ENCODE data around the gene PRSS22. TPM values are rescaled to one million over a fixed set of nuclear protein-coding genes. Genes with fewer than 3 reads are reported as not detected.

Gene PRSS22
- total RNA-seq, 2 experiments from 2014 or later, result not detected

DNA sequence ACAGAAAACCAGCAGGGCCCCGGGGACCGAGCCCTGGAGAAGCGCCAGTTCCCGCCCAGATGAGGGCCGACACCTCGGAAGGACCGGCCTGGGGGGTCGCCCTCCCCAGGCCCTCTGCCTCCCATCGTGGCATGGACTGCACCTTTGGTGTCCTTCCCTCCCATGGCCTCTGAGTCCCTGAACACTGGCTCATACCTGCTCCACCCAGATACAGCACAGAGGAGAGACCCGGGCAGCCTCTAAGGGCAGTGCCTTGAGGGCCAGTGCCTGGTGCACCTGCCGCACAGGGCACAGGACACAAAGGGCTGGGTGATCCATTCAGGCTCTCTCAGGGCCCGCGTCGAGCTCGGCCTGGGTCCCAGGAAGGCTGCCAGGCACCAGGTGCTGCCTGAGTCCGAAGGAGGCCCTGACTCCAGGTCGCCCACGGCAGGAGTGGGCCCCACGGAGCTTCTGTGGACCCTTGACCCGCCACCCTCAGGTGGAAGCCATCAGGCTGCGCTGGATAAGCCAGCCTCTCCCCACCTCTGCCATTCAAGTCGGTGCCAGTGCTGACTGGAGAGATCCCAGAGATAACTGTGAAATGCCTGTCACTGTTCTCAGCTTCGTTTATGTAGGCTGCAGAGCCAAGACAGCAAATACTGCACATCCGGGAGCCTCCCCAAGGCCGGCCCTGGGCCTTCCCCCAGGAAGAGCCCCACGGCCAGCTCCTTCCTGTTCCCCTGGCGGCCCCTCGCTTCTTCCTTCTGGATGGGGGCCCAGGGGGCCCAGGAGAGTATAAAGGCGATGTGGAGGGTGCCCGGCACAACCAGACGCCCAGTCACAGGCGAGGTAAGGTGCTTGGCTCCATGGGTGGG is 28.2 kb downstream of the PRSS22 start, which contains the start of gene ZG16B:
TSS of gene ZG16B (plus strand) at position 803 of the 854 bp plus-strand sequence. CDS start 139 bp downstream, outside the sequence.
- H3K4me3 Mint-ChIP-seq, result no peak within 1 kb of the TSS
- no peaks in the 10 kb centered on the region for H3K36me3 Mint-ChIP-seq (ENCODE audit: low read depth)
- ChIA-PET CTCF (interaction anchor here (1.0 kb wide), 1 partner anchor 10 kb away, joined by 4 read pairs; no protein-coding TSS in a partner anchor), POLR2A (interaction anchor here (0.9 to 1.6 kb wide), 3 partner anchors 19 to 65 kb away, joined by 3 to 4 read pairs (median 3); partner anchors contain the start of gene PRSS41)
- no peaks in the 10 kb centered on the region for H3K4me1 Mint-ChIP-seq (ENCODE audit: low read depth)
- peaks cover 4% of the 10 kb centered on the region for H3K27me3 Mint-ChIP-seq
- DNase-seq (no peak), ATAC-seq (no peak)
- intact Hi-C loops (cut with micrococcal nuclease), result no loop called here
- H3K27ac Mint-ChIP-seq, result no peak within 1 kb of the TSS
- TF ChIP-seq, protein P1, sequence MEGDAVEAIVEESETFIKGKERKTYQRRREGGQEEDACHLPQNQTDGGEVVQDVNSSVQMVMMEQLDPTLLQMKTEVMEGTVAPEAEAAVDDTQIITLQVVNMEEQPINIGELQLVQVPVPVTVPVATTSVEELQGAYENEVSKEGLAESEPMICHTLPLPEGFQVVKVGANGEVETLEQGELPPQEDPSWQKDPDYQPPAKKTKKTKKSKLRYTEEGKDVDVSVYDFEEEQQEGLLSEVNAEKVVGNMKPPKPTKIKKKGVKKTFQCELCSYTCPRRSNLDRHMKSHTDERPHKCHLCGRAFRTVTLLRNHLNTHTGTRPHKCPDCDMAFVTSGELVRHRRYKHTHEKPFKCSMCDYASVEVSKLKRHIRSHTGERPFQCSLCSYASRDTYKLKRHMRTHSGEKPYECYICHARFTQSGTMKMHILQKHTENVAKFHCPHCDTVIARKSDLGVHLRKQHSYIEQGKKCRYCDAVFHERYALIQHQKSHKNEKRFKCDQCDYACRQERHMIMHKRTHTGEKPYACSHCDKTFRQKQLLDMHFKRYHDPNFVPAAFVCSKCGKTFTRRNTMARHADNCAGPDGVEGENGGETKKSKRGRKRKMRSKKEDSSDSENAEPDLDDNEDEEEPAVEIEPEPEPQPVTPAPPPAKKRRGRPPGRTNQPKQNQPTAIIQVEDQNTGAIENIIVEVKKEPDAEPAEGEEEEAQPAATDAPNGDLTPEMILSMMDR (IDR thresholded peaks at IDR 0.05), result no peak
- H3K9me3 Mint-ChIP-seq, result no peaks in the 10 kb centered on the region

DNA sequence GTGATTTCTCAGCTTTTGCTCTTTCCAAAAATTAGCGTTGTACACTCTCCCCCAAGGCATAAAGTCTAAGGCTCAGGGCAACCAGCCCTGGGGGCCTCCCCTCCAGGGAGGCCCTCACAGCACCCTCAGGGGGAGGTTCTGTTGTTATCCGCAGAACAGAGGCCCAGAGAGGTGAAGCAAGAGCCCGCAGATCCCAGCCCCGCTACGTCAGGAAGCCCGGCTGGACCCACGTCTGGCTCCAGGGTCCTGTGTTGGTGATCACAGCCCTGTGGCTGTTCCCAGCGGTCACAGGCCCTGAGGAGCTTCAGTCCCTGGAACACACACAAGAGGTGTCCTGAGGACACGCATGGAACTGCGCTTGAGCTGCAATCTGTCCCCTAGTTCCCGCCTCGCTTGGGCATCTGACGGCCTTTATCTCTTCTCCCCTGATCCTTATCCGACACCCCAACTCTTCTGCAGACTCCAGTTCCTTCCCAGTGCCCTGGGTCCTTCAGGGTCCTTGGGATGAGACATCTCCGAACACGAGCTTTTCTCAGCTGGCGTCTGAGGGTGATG is 29.0 kb downstream of the PRSS22 start:
- ChIA-PET POLR2A (interaction anchor here (1.1 to 1.6 kb wide), 2 partner anchors 31 to 64 kb away, joined by 3 to 4 read pairs; partner anchors contain the start of gene PRSS41), CTCF (interaction anchor here (1.1 kb wide), 1 partner anchor 10 kb away, joined by 4 read pairs; no protein-coding TSS in a partner anchor)
- no peak for DNase-seq
- Mint-ChIP-seq H3K36me3 (ENCODE audit: low read depth) (no peaks in the 10 kb centered on the region), H3K9me3 (no peaks in the 10 kb centered on the region), H3K27me3 (peaks cover 4% of the 10 kb centered on the region), H3K4me1 (ENCODE audit: low read depth) (no peaks in the 10 kb centered on the region), H3K4me3 (no peak overlapping the region), H3K27ac (no peak overlapping the region)
- intact Hi-C loops (cut with micrococcal nuclease), result no loop called here
- TF ChIP-seq, protein P1 (IDR thresholded peaks at IDR 0.05), result no peak
- no peak for ATAC-seq

DNA sequence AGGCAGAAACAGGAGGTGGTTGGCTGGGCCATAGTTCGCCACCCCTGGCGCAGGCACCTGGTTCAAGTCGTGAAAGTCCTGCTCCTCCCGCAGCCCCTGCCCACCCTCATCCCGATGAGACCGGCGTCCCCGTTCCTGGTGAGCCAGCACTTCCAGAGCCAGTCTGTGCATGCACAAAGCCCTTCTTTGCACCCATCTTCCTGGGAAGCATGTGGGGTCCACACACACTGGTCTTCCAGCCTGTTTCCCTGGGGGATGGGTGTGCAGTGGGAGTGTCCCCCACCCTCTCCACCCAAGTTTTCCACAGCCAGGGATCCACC is 29.5 kb downstream of the PRSS22 start:
- DNase-seq (no peak), ATAC-seq (no peak)
- TF ChIP-seq, protein P1 (IDR thresholded peaks at IDR 0.05), result no peak
- no peak overlapping the region for H3K4me3 Mint-ChIP-seq
- ChIA-PET CTCF (interaction anchor here (1.1 kb wide), 1 partner anchor 10 kb away, joined by 4 read pairs; no protein-coding TSS in a partner anchor), POLR2A (interaction anchor here (1.6 kb wide), 1 partner anchor 30 kb away, joined by 4 read pairs; the partner anchor contains the start of gene PRSS41)
- no peak overlapping the region for H3K27ac Mint-ChIP-seq
- no peaks in the 10 kb centered on the region for H3K36me3 Mint-ChIP-seq (ENCODE audit: low read depth)
- intact Hi-C loops (cut with micrococcal nuclease), result no loop called here
- H3K27me3 Mint-ChIP-seq, result peaks cover 4% of the 10 kb centered on the region
- H3K9me3 Mint-ChIP-seq, result no peaks in the 10 kb centered on the region
- no peaks in the 10 kb centered on the region for H3K4me1 Mint-ChIP-seq (ENCODE audit: low read depth)

DNA sequence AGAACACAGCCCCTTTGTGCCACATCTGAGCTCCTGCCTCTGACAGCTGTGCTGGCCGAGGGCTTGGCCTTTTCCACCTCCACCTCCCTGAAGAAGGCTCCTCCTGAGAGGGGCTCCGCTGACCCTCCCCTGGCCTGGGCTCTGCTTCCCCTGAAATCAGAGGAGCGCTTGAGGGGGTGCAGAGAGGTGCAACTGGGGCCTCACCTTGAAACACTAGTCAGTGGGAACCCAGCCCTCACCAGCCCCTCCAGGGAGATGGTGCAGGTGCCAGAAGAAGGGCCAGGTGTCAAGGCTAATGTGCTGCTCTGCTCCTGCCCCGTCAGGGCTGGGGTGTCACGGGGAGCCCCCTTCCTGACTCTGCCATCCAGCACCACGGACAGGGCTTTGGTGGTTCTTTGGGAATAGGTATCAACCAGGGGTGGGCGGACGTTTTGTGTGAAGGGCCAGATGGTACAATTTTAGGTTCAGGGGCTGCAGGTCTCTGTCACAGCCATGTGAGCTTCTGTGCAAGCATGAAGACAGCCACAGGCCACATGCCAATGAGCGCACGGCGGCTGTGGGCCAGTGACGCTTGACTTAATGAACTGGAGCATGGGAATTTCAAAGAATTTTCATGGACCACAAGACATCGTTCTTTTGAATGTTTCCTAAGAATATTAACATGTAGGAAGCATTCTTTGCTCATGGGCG is 30.0 kb downstream of the PRSS22 start:
- TF ChIP-seq, protein P1 (IDR thresholded peaks at IDR 0.05), result no peak
- ChIA-PET POLR2A (no interaction called here), CTCF (interaction anchor here (1.1 kb wide), 1 partner anchor 10 kb away, joined by 4 read pairs; no protein-coding TSS in a partner anchor)
- DNase-seq, result no peak
- no peak overlapping the region for H3K27ac Mint-ChIP-seq
- H3K9me3 Mint-ChIP-seq, result no peaks in the 10 kb centered on the region
- ATAC-seq, result no peak
- H3K27me3 Mint-ChIP-seq, result peaks cover 4% of the 10 kb centered on the region
- H3K4me3 Mint-ChIP-seq, result no peak overlapping the region
- H3K36me3 Mint-ChIP-seq (ENCODE audit: low read depth), result no peaks in the 10 kb centered on the region
- intact Hi-C loops (cut with micrococcal nuclease), result no loop called here
- H3K4me1 Mint-ChIP-seq (ENCODE audit: low read depth), result no peaks in the 10 kb centered on the region

All from activated CD8-positive, alpha-beta T cell treated with anti-CD3 and anti-CD28 coated beads for 36 hours (primary cell).